Effector CD4-positive, alpha-beta T cell (primary cell): ENCODE measurements around the gene CCDC106.
A peak's percentile ranks its signal among the peaks of the same experiment; 100 is the strongest.

Source experiments
- DNase-seq: peaks from one replicate; pipeline ENCODE4 v3.0.0-alpha.2; 2020
- total RNA-seq: gene quantifications from one replicate; lab custom pipeline; 2026; lab: John Stamatoyannopoulos, UW

CCDC106 gene
- total RNA-seq = 2.6 reads per million, percentile 8 among the genes with 10 or more reads in this experiment

DNA sequence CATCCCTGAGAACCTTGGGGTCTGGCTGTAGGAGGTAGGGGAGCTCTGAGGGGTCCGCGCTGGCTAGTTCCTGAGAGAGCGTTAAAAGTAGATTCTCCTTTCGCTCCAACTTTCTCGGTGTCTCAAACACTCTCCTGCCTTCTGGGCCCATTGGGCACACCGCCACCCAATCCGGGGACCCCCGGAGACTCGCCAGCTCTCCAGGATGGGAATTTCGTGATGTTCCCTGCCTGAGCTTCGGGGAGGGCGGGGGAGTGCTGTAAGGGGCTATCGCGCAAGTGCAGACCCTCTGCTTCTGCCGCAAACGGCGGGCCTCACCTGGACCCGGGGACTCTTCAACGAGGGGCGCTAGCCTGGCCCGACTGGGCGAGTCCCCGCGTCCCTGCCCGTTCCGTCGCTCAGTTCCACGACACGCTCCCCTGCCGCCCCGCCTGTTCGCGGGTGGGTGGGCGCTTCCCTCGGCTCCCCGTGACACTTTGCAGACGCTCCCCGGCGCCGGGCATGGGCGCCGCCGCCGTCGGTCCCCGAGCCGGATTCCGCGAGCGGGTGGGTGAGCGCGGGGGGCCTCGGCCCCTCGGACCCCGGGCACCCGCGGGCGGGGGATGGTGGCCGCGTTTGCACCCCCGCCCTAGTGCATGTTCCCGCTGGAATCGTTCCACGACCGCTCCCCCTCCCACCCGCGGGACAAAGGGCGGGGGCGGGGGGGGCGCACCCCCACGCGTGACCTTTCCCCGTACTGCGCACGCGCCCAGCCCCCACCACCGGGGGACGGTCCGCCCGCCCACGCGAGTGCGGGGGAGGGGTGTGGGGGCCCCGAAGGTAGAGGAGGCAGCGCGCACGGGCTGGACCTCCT is at the start of gene CCDC106:
Gene CCDC106 (plus strand): TSS at position 481 of the 853 bp plus-strand sequence. CDS start 835 bp downstream, outside the sequence.
- no peak for DNase-seq

DNA sequence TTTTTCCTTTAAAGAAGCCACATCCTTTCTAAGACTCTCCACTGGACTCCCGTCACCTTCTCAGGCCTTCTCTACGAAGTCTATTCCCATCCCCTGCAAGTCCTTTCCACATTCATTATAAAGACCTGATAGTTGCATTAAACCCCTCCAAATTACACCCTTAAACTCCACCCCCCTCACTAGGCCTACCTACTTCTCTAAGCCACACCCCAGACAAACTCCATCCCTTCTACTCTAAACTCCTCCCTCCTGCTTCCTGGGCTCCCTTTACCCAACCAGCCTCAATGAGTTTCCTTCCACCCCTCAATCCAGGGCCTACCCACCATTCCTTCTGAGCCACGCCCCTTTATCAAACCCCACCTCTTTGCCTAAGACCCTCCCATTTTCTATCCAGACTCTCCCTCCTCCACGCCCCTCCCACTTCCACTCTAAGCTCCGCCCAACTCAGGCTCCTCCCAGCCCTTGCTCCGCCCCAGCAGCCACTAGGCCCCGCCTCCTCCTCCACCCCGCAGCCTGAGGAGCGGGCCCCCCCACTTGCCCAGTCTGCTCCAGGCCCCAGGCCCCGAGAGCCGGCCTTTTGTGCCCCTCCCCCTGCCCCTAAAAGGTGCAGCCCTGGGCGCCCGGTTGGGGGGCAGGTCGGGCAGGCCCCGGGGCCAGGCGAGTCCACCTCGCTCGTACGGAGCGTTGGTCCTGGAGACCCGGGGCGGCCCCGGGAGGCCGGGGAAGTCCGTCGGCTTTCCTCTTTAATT is 49.1 kb upstream of the CCDC106 start:
- peak; percentile 82 for DNase-seq

DNA sequence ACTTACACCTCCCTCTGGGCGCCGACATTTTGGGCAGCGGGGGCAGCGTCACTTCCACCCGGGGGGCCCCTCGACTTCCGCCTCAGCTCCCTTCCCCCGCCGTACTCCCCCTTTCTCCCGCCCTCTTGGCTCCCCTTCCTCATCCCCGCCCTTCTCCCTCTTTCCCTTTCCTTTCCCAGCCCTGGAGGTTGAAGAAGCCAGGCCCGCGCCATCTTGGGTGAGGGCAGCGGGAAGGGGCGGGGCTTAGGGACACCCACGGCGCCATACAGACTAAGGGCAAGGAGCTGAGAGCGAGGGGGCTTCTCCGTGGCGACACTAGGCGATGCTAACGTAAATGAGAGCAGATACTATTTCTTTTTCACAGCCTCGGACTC is 48.6 kb upstream of the CCDC106 start, which contains the start of gene FIZ1:
Gene FIZ1 (minus strand): TSS at position 50 of the 374 bp plus-strand sequence. CDS start 1,652 bp downstream, outside the sequence.
- DNase-seq = peak; percentile 92

DNA sequence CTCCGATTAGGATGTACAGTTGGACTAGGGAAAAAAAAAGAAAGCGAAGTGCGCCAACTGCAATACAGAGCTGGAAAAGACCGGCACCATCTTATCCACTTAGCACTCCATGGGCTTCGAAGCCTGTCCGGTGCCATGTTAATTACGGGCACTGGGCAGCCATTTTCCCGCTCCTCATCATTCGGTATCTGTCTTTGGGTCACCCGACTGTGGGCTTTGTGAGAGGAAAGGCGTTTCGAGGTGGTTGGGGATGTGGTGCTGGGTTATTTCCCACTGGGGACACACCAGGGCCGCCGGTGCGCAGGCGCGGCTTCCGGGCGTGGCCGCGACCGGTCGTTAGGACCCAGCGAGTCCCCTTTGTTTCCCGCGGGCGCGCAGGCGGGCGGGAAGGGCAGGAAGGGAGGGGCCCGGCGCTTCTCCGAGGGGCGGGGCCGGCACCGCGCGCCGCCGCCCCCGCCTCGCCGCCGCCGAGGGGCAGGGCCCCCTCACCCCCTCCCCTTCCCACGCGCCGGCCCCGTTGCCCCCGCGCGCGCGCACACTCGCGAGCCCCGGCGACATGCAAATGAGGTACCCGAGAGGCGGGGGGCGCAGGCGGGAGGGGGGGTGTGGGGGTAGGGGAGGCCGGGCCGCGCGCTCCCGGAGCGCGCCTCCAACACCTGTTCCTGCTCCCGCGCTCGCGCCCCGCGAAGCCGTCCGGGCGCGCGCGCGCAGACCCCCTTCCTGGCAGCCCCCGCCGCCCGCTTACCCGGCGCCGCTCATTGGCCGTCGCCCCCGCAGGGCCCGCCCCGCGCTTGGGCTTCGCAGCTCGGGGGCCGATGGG is 48.0 kb upstream of the CCDC106 start, which contains the start of gene ZNF524:
Gene ZNF524 (plus strand): TSS at position 447 of the 820 bp plus-strand sequence. CDS start 1,825 bp downstream, outside the sequence.
- DNase-seq = peak; percentile 77

DNA sequence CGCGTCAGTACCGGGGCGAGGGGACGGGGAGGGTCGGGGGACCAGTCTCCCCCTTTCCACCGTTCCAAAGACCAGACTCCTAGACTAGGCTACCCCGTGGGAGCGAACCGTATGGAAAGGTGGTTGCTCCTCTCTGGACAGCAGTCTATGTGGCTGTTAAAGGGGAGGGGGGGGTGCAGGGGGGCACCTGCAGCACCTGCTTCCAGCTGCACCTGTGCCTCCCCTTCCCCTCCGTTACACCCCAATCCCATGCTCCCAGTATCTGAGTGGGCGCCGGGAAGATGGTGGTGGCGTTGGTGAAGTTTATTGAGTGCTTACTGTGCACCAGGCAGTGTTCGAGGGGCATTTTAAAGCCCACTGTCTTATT is 47.4 kb upstream of the CCDC106 start:
- no peak for DNase-seq

DNA sequence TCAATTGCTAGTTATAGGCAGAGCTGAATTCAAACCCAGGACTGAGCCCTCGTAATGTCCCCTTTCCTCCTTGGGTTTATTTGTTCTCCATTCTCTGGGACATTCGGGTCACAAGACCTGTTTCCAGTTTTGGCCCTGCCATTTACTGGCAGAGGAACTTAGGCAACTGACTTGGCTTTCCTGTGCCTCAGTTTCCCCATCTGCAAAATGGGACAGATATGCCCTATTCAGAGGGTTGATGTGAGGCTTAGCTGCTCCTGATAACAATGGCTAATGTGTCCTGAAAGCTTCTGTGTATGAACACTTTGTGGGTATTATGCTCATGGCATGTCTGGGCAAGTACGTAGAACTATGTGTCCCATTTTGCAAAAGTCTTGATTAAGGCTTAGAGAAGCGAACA is 46.9 kb upstream of the CCDC106 start:
- no peak for DNase-seq

DNA sequence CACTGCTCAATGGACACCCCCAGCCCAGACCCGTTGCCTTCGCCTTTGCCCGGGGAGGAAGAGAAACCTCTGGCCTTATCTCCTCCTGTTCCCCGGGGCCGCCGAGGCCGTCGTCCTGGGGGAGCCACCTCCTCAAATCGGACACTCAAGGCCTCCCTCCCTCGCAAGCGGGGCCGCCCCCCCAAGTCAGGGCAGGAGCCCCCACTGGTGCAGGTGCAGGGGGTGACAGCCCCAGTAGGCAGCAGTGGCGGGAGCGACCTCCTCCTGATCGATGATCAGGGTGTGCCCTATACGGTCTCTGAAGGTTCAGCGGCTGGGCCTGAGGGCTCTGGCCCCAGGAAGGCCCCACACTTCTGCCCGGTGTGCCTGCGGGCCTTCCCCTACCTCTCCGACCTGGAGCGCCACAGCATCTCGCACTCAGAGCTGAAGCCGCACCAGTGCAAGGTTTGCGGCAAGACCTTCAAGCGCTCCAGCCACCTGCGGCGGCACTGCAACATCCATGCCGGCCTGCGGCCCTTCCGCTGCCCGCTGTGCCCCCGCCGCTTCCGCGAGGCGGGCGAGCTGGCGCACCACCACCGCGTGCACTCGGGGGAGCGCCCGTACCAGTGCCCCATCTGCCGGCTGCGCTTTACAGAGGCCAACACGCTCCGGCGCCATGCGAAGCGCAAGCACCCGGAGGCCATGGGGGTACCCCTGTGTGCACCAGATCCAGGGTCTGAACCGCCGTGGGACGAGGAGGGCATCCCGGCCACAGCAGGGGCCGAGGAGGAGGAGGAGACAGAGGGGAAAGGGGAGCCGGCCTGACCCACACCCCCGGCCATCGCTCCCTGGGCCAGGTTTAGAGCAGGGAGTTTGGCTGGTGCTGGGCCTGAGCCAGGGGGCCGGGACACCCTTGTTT is 45.7 kb upstream of the CCDC106 start:
- DNase-seq = no peak

DNA sequence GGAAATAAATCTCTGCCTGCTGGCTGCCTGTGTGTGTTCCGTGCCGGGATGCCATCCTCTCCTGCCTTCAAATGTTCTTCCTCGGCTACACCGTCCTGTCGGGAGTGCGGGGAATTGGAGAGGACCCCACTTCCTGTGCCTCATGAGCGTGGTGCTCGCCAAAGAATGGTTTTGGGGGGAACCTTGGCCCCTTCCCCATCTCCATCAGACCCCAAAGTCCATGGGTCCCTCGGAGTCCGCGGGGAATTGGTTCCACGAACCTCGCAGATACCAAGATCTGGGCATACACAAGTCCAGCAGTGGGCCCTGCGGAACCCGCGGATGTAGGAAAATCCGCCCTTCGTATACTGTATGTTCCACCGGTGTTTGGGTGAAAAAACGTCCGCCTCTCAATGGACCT is 44.9 kb upstream of the CCDC106 start:
- DNase-seq = no peak

DNA sequence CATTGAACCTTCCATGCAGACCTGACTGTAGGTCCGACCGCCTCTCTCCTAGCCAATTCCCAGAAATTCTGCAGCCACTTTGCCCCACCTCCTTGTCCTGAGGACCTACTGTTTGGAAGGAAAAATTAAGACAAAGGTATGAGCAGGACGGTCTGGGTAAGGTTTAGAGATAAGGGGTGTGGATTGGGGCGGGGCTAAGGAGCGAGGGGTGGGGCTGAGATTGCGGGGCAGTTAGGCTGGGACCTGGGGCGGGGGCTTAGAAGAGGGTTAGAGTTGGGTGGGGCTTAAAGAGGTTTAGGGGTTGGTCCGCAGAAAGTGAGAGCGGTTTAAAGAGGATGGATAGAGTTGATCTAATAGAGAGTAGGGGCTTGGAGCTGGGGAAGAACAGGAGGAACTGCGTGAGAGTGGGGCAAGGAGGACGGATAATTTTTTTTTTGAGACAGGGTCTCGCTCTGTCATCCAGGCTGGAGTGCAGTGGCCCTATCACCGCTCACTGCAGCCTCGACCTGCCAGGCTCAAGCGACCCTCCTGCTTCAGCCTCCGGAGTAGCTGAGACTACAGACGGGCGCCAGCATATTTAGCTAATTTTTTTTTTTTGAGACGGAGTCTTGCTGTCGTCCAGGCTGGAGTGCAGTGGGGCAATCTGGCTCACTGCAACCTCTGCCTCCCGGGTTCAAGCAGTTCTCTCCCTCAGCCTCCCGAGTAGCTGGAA is 44.3 kb upstream of the CCDC106 start:
- DNase-seq = no peak

DNA sequence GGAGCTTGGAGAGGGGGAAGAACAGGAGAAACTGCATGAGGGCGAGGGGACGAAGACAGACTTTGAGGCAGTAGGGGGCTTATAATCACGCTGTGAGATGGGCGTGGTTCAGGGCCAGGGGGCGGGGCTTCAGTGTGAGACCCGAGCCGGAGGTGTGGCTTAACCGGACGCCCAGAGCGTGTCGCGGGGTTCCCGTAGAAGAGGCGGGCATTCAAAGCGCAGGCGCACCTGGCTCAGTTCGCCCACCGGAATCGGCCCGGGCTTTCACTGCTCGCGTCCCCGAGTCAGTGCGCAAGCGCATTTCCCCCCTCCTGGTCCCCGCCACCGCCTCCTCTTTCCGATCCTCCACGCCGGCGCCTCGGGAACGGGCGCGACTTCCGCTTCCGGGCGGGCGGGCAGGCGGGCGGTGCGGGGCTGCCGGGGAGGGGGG is 42.8 kb upstream of the CCDC106 start:
- peak; percentile 97 for DNase-seq

DNA sequence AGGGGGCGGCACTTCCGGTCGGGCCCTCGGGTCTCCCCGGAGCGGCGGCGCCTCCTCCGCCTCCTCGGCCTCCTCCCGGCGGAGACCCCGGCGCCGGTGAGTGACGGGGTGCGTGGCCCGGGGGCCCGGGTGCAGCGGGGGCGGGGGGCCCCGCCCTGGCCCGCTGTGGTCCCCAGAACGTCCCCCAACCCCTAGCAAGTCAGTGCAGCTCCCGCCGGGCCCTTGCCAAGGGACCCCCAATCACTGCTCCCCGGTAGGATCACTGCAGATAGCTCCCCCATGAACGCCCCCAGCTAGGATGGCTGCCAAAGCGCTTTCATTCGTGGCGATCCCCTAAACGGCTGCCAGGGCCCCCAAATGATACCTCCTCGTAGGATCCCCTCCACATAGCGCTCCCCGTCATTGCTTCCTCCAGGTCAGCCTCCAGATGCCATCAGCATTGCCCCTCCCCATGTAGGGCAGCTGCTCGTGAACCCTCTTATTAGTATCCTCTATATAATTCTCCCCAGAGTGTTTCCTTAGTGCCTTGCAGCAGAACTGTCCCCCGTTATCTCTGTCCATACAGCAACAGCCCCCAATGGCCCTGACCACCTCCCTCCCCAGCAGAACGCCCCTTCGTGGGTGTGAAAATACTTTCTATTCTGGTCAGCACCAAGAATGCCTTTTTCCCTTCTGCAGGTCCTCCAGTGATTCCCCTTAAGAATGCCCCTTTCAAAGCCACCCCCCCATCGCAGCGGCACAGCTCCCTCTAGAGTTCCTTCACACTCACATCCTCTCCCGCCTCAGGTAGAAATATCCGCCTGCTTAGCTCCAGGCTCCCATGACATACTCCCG is 42.2 kb upstream of the CCDC106 start, which contains the start of gene ZNF865:
Gene ZNF865 (plus strand): TSS at position 11 of the 834 bp plus-strand sequence. CDS start 7,972 bp downstream, outside the sequence.
- DNase-seq = peak; percentile 59

DNA sequence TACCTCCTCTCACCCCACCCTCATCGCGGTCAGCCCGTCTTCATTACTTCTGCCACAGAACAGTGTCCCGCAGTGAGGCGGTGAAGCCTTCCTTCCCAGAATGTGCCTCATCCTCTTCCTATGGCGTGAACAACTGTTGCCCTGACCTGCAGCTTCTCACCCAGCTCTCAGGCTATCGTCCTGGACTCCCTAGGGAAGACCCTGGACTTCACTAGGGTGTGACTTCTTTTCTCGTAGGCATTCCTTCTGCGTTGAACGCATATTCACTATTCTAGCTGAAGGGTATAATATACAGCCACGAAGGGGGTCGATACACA is 41.6 kb upstream of the CCDC106 start:
- DNase-seq = no peak

DNA sequence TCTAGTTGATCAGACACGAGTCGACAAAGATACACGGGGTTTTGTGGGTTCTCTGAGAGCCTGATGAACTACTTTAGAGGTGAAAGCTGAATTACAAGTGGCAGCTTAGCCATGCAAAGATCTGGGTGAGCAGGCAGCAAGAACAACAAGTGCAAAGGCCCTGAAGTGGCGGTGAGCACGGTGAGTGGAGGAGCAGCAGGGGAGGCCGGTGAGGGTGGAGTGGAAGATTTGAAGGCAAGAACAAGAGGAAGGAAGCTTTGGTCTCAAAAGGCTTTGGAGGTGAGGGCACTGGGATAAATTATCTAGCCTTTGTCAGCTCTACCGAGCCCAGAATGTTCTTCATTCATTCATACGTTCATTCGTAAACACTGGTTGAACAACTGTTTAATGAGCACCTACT is 41.2 kb upstream of the CCDC106 start:
- DNase-seq = no peak

DNA sequence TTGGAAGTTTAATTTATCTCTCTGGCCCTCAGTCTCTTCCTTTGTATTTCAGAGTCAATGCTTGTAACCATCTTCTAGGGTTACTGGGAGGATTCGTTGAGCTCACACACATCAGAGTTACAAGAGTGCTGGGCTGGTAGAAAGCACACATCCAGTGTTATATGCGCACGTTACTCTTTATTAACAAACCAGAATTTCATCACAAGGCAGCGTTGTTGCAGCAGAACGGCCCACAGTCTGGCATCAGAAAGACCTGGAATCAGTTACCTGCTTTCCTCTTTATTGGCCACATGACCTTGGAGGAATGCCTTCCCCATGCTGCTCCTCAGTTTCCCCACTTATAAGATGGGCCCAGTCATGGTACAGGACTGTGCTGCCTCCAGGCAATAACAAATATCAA is 38.7 kb upstream of the CCDC106 start:
- no peak for DNase-seq

DNA sequence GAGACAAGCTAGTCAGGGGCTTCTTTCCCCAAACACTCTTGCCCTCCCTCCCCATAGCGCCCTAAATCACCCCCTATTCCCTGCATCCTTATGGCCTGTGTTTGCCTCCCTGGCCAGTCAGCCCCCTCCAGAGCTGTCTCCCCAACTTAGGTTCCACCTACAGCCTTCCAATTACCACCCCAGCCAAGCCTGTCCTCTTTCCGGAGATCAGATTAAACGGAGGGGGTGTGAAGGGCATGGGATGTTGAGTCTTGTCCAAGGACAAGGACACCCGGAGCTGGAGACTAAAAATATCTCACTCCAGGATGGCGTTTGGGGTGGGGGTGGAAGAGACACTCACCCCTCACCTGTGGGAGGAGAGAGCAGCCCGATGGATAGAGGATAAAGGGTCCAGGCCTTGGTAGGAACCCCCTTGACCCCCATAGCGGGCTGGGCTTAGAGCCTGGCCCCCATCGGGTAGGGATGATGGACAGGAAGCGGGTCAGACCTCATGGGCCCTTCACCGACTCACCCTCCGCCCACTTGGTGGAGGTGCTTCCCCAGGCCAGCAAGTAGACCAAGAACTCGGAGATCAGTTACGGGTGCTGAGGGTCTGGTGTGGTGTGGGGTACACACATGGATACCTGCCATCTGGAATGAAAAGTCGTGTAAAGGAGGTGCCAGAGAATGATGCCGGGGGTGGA is 36.6 kb upstream of the CCDC106 start:
- no peak for DNase-seq

DNA sequence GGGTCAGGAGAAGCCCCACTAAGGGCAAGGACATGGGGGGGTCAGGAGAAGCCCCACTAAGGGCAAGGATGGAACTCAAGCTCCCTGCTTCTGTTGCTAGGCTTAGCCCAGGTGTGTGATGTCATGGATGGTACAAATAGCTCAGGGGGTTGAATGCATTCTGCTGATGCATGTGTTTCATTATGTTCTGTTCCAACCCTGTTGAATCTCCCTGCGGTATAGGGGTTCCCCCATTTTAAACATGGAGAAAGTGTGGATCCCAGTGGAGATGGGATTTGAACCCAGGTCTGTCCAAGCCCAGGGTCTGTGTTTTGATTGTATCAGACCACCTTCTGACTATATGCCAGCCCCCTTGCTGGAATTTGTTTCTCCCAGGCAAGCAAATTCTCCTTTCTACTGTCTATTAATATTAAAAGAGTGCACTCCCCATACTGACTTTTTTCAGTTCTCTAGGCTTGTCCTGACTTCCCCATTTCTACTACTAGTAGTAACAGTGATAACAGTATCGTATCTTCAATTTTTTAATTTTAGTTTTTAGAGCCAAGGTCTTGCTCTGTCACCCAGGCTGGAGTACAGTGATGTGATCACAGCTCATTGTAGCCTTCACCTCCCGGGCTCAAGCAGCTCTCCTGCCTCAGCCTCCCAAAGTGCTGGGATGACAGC is 35.9 kb upstream of the CCDC106 start:
- no peak for DNase-seq

DNA sequence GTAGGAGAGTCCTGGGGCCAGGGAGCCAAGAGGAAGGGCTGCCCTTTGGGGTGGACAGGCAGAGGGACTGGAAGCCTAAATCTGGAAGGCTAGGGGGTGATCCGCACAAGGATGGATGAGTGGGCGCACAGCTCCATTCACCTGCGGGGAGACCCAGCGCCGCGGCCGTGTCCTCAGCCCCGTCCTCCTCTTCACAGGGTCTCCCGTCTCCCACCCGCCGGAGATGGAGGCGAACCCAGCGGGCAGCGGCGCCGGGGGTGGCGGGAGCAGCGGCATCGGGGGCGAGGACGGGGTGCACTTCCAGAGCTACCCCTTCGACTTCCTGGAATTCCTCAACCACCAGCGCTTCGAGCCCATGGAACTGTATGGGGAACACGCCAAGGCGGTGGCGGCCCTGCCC is 34.6 kb upstream of the CCDC106 start:
- DNase-seq = no peak

DNA sequence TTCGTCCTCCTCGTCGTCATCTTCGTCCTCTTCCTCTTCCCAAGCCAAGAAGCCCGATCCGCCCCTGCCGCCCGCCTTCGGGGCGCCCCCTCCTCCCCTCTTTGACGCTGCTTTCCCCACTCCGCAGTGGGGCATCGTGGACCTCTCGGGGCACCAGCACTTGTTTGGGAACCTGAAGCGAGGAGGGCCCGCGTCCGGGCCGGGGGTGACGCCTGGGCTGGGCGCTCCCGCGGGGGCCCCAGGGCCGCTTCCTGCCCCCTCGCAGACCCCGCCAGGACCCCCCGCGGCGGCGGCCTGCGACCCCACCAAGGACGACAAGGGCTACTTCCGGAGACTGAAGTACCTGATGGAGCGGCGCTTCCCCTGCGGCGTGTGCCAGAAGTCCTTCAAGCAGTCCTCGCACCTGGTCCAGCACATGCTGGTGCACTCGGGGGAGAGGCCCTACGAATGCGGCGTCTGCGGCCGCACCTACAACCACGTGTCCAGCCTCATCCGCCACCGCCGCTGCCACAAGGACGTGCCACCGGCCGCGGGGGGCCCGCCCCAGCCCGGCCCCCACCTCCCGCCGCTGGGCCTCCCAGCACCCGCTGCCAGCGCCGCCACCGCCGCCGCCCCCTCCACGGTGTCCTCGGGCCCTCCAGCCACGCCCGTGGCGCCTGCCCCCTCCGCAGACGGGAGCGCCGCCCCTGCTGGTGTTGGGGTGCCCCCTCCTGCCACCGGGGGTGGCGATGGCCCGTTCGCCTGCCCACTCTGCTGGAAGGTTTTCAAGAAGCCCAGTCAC is 33.9 kb upstream of the CCDC106 start:
- DNase-seq = no peak
